Activated T-cell treated with anti-CD3 and anti-CD28 coated beads, Interleukin-2, amount 50 U/mL, for 48 hours (primary cell): ENCODE results near the gene NOD1.
"Not testable (repeated sequence)": the region's sequence is repeated elsewhere in the genome, so short reads cannot be mapped to it uniquely, and the experiment has no call there.

Experiments
- DNase-seq, 2 experiments: peaks; one replicate each; pipeline ENCODE4 v3.0.0-alpha.2; 2020

Gene NOD1

DNA sequence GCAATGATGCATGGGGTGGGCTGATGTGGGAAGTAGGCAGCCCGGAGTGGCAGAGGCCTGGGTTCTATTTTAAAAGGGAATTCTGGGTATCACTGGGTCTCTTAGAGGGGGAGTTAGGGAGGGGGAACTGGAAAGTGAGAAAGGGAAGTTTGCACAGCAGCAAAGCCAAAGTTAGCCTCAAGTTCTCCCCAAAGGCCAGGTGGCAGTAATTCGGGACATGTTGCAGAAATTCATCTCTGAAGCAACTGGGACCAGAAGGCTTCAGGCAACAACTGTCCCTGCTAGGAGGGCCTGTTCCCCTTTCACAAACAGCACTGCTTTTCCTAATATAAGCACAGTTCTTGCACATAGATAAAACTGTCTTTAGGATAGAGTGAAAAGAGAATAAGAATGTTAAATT lies 67.4 kb downstream of the NOD1 start:
- no peak for DNase-seq

DNA sequence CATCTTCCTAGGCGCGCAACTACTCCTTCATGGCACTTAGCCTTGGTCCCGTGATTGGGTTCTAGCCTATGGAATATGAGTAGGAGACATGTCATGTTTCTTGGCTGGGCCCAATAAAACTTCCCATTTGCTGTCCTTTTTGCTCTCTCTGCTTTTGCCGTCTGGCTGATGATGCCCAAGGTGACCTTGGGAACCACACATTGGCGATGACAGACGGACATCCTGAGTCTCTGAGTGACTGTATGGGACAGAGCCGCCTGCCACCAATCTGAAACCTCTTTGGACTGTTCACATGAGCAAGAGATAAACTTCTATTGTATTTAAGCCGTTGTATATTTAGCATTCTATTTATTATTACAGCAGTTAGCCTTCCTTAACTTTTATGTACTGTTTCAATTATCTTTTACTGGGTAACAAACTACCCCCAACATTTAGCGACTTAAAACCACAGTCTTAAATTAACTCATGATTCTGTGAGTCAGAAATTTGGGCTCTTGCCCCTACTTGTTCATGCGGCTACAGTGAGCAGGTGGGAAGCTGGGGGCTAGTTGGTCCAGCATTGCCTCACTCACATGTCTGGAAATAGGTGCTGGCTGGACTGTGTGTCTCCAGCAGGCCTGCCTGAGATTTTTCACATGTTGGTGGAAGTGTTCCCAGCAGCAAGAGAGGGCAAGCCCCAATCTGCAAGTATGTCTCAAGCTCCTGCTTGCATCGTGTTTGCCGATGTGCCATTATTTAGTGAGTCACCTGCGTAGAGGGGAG lies 71.7 kb downstream of the NOD1 start:
- DNase-seq = no peak

DNA sequence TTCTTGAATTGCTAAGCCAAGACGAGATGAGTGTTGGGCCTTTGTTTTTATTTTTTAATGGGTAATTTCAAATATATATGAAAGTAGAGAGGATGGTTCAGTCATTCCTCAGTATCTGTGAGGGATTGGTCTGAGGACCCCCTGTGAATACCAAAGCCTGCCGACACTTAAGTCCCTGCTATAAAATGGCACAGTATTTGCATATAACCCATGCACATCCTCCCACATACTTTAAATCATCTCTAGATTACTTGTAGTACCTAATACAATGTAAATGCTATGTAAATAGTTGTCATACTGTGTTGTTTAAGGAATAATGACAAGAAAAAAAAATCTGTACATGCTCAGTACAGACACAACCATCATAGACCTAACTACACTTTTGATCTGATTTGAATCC lies 73.4 kb downstream of the NOD1 start:
- no peak for DNase-seq

DNA sequence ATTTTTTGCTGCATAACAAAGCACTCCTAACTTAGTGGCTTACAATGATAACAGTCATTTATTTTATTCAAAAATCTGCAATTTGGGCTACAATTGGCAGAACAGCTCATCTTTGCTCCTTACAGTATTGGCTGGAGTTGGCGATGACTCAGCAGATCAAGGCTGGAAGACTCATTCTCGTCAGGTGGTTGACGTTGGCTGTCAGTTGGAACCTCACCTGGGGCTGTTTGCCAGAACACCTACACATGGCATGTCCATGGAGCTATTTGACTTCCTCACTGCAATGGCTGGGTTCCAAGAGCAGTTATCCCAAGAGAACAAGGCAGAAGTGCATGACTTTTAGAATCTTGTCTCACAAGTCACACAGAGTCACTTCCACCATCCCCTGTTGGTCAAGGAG lies 75.1 kb downstream of the NOD1 start:
- DNase-seq = no peak

DNA sequence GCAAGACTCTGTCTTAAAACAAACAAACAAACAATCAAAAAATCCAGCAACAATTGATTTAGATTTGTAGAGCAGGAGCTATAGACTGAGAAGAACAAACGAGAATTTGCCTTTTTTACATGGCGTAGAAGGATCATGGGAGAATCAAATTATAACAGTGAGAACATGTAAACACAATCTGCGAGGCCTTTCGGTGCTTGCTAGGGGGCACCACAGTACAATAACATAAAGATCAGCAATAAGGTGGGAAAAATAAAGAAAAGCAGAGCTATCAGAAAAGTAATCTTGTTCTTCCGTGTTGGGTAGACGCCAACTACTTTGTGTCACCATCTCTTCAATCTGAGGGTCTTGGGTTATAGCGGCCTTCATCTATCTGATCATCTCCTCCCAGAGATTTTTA lies 82.2 kb downstream of the NOD1 start:
- no peak for DNase-seq

DNA sequence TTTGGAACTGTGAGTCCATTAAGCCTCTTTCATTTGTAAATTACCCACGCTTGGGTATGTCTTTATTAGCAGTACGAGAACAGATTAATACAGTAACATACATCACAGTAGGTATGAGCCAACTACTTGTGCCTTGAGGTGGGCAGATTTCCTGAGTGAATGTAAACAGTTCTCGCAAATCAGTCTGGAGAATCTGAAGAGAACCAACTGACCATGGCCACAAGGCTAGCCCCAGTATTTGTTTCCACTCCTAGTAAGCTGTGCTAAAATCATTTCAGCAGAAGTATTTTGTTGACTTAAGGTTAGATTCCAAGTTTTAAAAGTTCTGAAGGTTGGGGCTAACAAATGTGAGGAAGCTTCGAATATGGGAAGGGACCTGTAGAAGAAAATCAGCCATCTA lies 82.9 kb downstream of the NOD1 start:
- no peak for DNase-seq

DNA sequence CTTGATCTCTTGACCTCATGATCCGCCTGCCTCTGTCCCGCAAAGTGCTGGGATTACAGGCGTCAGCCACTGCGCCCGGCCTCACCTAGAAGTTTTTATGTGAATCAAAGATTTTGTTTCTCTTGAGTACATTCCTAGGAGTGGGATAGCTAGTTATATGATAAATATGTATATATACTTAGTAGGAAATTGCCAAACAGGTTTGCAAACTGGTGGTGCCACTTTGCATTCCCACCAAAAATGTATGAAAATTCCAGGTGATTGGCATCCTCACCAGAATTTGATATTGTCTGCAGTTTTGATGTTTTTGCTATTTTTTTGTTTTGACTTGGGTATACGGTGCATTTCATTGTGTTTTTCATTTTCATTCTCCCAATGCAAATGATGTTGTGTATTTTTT lies 86.8 kb downstream of the NOD1 start:
- no peak for DNase-seq

DNA sequence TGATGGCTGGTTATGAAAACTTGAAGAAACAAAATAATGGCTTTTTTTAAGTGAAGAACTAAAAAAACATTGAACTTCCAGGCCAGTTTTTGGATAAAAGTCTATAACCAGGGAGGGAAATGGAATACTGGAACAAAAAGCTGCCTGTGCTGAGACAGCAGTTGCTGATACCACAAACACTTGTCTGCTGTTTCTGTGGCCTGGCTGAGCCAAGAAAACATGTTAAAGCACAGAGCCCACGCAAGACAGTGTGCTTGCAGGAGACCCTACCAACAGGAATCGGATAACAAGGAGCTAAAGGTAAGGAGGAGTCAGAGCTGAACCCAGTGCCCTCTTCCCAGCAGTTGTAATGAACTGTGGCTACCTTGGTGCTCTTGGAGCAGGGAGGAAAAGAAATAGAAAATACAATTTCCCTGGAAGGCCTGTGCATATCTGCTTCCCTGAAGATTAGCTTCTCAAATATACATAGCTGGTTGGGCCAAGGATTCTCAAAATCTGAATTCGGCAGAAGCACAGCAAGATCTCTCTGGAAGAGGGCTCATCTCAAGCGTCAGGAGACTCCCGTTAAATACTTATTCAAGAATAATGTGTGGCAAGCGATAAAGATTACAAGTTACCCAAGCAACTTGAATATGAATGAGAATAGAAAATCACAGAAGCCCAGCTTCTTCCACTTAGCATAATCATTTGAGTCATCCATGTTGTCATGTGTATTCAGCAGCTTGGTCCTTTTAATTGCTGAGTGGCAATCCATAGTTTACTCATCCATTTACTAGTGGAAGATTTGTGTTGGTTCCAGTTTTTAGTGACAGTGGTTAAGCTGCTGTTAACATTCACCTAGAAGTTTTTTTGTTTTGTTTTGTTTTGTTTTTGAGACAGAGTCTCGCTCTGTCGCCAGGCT lies 87.6 kb downstream of the NOD1 start:
- DNase-seq = no peak

DNA sequence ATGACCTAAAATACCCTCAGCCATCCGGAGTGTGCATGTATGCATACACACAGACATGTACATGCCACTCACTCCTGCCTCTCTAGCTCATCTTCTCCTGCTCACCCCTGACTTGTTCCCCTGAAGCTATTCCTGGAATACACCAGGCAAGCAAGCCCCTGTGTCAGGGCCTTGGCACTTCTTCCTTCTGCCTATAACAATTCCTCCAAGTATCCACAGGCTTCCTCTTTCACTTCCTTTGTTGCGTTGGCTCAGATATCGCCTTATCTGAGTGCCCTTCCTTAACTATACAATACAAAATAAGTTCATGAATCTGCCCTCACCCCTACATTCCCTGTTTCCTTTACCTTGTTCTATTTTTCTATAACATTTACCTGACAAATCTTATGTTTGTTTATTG lies 88.8 kb downstream of the NOD1 start:
- no peak for DNase-seq

DNA sequence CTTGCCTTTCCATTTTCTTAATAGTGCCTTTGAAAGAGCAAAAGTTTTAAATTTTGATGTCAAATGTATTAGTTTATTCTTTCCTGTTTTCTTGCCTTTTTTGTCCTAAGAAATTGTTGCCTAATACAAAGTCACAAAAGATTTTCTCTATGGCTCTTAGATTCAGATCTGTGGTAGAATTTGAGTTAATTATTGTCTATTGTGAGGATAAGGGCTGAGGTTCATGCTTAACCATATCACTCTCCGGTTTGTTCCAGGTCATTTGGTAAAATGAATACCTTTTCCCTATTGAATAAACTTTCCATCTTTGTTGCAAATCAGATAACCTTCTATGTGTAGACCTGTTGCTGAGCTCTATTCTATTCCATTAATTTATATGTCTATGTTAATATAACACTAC lies 96.0 kb downstream of the NOD1 start:
- no peak for DNase-seq

DNA sequence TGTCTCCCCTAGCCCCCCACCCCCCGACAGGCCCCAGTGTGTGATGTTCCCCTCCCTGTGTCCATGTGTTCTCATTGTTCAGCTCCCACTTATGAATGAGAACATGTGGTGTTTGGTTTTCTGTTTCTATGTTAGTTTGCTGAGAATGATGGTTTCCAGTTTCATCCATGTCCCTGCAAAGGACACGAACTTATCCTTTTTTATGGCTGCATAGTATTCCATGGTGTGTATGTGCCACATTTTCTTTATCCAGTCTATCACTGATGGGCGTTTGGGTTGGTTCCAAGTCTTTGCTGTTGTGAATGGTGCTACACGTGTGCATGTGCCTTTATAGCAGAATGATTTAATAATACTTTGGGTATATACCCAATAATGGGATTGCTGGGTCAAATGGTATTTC lies 97.8 kb downstream of the NOD1 start:
- not testable (repeated sequence) for DNase-seq

DNA sequence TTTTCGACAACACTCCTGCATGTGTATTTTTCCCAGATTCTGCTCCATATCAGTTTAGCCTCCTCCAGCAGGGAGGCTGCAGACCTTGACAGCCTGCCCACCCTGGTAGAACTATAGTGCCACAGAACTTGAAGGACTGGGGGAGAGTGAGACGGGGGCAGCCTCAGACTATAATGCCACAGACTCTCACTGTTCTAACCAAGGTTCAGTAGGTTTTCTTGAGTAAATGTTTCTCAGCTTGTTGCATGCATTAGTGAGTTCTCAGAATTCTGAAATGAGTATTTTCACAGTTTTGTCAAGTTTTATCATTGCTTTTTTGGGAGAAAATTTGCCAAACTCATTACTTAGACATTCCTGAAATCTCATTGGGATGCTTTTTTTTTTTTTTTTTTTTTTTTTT lies 98.3 kb downstream of the NOD1 start:
- no peak for DNase-seq

DNA sequence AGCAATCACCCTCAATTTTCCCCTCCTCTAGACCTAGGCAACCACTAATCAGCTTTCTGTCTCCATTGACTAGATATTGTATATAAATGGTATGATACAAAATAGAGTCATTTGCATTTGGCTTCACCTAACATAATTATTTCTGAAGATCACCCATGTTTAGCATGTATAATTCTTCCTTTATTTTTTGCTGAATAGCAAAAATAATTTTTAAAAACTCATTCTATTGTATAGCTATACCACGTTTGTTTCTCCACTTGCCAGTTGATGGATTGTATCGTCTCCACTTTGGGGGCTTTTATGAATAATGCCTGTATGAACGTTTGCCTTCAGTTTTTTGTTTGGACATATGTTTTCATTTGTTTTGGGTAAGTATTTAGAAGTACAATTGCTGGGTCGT lies 98.8 kb downstream of the NOD1 start:
- DNase-seq = no peak

DNA sequence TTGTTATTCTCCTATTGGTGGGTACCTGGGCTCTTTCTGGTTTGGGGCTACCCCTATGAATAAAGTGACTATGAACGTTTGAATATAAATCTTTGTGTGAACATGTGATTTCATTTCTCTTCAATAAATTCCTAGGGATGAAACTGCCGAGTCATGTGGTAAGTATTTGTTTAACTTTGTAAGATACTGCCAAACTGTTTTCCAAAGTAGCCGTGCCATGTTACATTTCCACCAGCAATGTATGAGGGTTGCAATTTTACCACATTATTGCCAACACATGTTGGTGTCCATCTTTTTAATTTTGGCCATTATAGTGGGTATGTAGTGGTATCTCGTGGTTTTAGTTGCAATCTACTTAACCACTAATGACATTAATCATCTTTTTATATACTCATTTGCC lies 99.5 kb downstream of the NOD1 start:
- no peak for DNase-seq

DNA sequence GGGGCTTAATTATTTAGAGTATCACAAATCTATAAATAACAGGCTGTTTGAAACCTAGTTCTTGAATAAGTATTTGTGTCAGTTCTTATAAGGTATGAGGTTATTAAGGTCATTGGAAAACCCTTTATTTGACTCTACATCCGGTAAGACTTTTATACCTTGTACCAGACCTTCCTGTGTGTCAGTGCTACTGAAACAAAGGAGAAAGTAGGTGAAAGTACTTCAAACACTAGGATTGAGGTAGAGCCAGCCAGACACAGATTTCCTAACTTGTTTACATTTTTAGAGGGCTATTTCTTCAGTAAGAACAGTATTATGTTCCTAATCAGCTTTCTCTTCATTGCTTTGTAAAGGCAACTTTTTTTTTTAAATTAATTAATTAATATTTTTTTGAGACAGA lies 100.3 kb downstream of the NOD1 start:
- no peak for DNase-seq
